T-helper 17 cell (primary cell): ENCODE measurements around the gene TMEM82. TPM values are rescaled to one million over a fixed set of nuclear protein-coding genes. Genes with fewer than 3 reads are reported as not detected.

Experiments used
- ATAC-seq: fragments of 150-1000 bp; cut with Tn5 transposase; 2 replicates; pipeline ENCODE4 v1.10.0; 2021; ENCODE audit warnings: mild to moderate bottlenecking, moderate library complexity
- DNase-seq, 3 donors: peaks; one replicate each; pipeline versions ENCODE4 v3.0.0 to v3.0.0-alpha.2; 2020 to 2021
- H3K9me3 ChIP-seq: one replicate; pipeline ENCODE4 v1.7.0; 2013; ENCODE audit warnings: low read length, mild to moderate bottlenecking; ENCODE audit not compliant: control insufficient read depth, poor library complexity, severe bottlenecking
- H3K27ac Mint-ChIP-seq: one replicate; pipeline ENCODE4 v1.8.0; 2022; ENCODE audit warnings: mild to moderate bottlenecking, moderate library complexity, mixed read lengths
- H3K27me3 Mint-ChIP-seq: one replicate; pipeline ENCODE4 v1.8.0; 2022; ENCODE audit warnings: mixed read lengths
- H3K36me3 Mint-ChIP-seq: one replicate; pipeline ENCODE4 v1.8.0; 2022; ENCODE audit warnings: low read depth, mixed read lengths
- H3K4me1 Mint-ChIP-seq: one replicate; pipeline ENCODE4 v1.8.0; 2022; ENCODE audit warnings: mild to moderate bottlenecking, mixed read lengths
- H3K4me3 Mint-ChIP-seq: one replicate; pipeline ENCODE4 v1.8.0; 2022; ENCODE audit warnings: mild to moderate bottlenecking, moderate library complexity, mixed read lengths
- total RNA-seq, 4 donors: library from RNA in 2 of 4; stranded (reverse) in 2 of 4; gene quantifications; one replicate each; pipeline ENCODE4 v1.2.3 and lab custom pipeline; 2022 to 2026

TMEM82 gene
- total RNA-seq, 2 donors from 2014 or later: not detected

GRCh38 chr1:15734296-15734695, 8.0 kb upstream of the TMEM82 start:
- DNase-seq: no peak
- no peak for ATAC-seq
- H3K4me3 Mint-ChIP-seq: no peak overlapping the region
- no peaks in the 10 kb centered on the region for H3K27me3 Mint-ChIP-seq
- H3K9me3 ChIP-seq: no peaks in the 10 kb centered on the region
- H3K36me3 Mint-ChIP-seq: no peaks in the 10 kb centered on the region
- H3K27ac Mint-ChIP-seq: no peak overlapping the region
- no peaks in the 10 kb centered on the region for H3K4me1 Mint-ChIP-seq

- ATAC-seq: no peak
- Mint-ChIP-seq H3K27ac (no peak overlapping the region), H3K4me3 (no peak overlapping the region), H3K27me3 (no peaks in the 10 kb centered on the region), H3K4me1 (no peaks in the 10 kb centered on the region), H3K36me3 (no peaks in the 10 kb centered on the region)
- H3K9me3 ChIP-seq: no peaks in the 10 kb centered on the region
- no peak for DNase-seq
Measured at GRCh38 chr1:15734901-15735300, 7.4 kb upstream of the TMEM82 start.

GRCh38 chr1:15735304-15736037, 6.8 kb upstream of the TMEM82 start:
- Mint-ChIP-seq H3K4me3 (no peak overlapping the region), H3K27ac (no peak overlapping the region), H3K27me3 (no peaks in the 10 kb centered on the region), H3K36me3 (no peaks in the 10 kb centered on the region), H3K4me1 (no peaks in the 10 kb centered on the region)
- no peak for DNase-seq
- ATAC-seq: no peak
- H3K9me3 ChIP-seq: no peaks in the 10 kb centered on the region

- no peak for ATAC-seq
- H3K36me3 Mint-ChIP-seq: no peaks in the 10 kb centered on the region
Measured at GRCh38 chr1:15736038-15736891, 6.0 kb upstream of the TMEM82 start, which contains the start of gene SLC25A34. Gene SLC25A34, plus strand, starts transcription at chr1:15736258. Its CDS starts 228 bp downstream, at chr1:15736486.

GRCh38 chr1:15736892-15737261, 5.4 kb upstream of the TMEM82 start:
- no peak overlapping the region for H3K4me3 Mint-ChIP-seq
- ATAC-seq (no peak), DNase-seq (no peak)
- peaks cover 6% of the 10 kb centered on the region for H3K4me1 Mint-ChIP-seq
- H3K36me3 Mint-ChIP-seq: no peaks in the 10 kb centered on the region
- no peaks in the 10 kb centered on the region for H3K27me3 Mint-ChIP-seq
- no peaks in the 10 kb centered on the region for H3K9me3 ChIP-seq
- H3K27ac Mint-ChIP-seq: no peak overlapping the region

More at GRCh38 chr1:15736038-15736891, 6.0 kb upstream of the TMEM82 start, which contains the start of gene SLC25A34:
- no peak within 1 kb of the TSS for H3K4me3 Mint-ChIP-seq
- no peaks in the 10 kb centered on the region for H3K27me3 Mint-ChIP-seq
- no peaks in the 10 kb centered on the region for H3K9me3 ChIP-seq
- H3K27ac Mint-ChIP-seq: no peak within 1 kb of the TSS
- peaks cover 2% of the 10 kb centered on the region for H3K4me1 Mint-ChIP-seq
- no peak for DNase-seq

- DNase-seq: no peak
- no peaks in the 10 kb centered on the region for H3K9me3 ChIP-seq
- H3K4me3 Mint-ChIP-seq: no peak overlapping the region
- H3K36me3 Mint-ChIP-seq: no peaks in the 10 kb centered on the region
- ATAC-seq: no peak
- peak overlapping the region; percentile 9 for H3K27ac Mint-ChIP-seq
- no peaks in the 10 kb centered on the region for H3K27me3 Mint-ChIP-seq
- H3K4me1 Mint-ChIP-seq: peaks cover 6% of the 10 kb centered on the region
Measured at GRCh38 chr1:15737324-15738319, 4.7 kb upstream of the TMEM82 start.

GRCh38 chr1:15738416-15739113, 3.7 kb upstream of the TMEM82 start:
- no peaks in the 10 kb centered on the region for H3K9me3 ChIP-seq
- DNase-seq (no peak), ATAC-seq (no peak)
- no peak overlapping the region for H3K4me3 Mint-ChIP-seq
- peaks cover 6% of the 10 kb centered on the region for H3K4me1 Mint-ChIP-seq
- no peaks in the 10 kb centered on the region for H3K36me3 Mint-ChIP-seq
- no peak overlapping the region for H3K27ac Mint-ChIP-seq
- no peaks in the 10 kb centered on the region for H3K27me3 Mint-ChIP-seq

- peaks cover 6% of the 10 kb centered on the region for H3K4me1 Mint-ChIP-seq
- DNase-seq (no peak), ATAC-seq (no peak)
- H3K36me3 Mint-ChIP-seq: no peaks in the 10 kb centered on the region
- no peaks in the 10 kb centered on the region for H3K9me3 ChIP-seq
- H3K4me3 Mint-ChIP-seq: no peak overlapping the region
- no peaks in the 10 kb centered on the region for H3K27me3 Mint-ChIP-seq
- no peak overlapping the region for H3K27ac Mint-ChIP-seq
Measured at GRCh38 chr1:15739259-15739658, 3.0 kb upstream of the TMEM82 start.

GRCh38 chr1:15739745-15740144, 2.6 kb upstream of the TMEM82 start:
- Mint-ChIP-seq H3K4me3 (no peak overlapping the region), H3K27me3 (no peaks in the 10 kb centered on the region), H3K27ac (no peak overlapping the region), H3K36me3 (no peaks in the 10 kb centered on the region), H3K4me1 (peaks cover 8% of the 10 kb centered on the region)
- ATAC-seq (no peak), DNase-seq (no peak)
- no peaks in the 10 kb centered on the region for H3K9me3 ChIP-seq

- Mint-ChIP-seq H3K36me3 (no peaks in the 10 kb centered on the region), H3K27ac (peak overlapping the region; percentile 77), H3K4me3 (no peak overlapping the region), H3K4me1 (peaks cover 8% of the 10 kb centered on the region), H3K27me3 (no peaks in the 10 kb centered on the region)
- no peaks in the 10 kb centered on the region for H3K9me3 ChIP-seq
- ATAC-seq: peak; percentile 82
- peak; percentile 31 to 57 (median 37) for DNase-seq
Measured at GRCh38 chr1:15740924-15741850, 1.1 kb upstream of the TMEM82 start.

- H3K4me3 Mint-ChIP-seq: no peak overlapping the region
- peaks cover 8% of the 10 kb centered on the region for H3K4me1 Mint-ChIP-seq
- H3K27ac Mint-ChIP-seq: no peak overlapping the region
- ATAC-seq: no peak
- DNase-seq: no peak
- no peaks in the 10 kb centered on the region for H3K27me3 Mint-ChIP-seq
- H3K9me3 ChIP-seq: no peaks in the 10 kb centered on the region
- H3K36me3 Mint-ChIP-seq: no peaks in the 10 kb centered on the region
Measured at GRCh38 chr1:15744122-15744679, 1.9 kb downstream of the TMEM82 start.
